ENCODE data around the gene CAP1. TPM values are rescaled to one million over a fixed set of nuclear protein-coding genes. Genes with fewer than 3 reads are reported as not detected.

Gene CAP1
- total and polyA plus RNA-seq, 7 donors, result 177 to 412 (median 234) TPM

GRCh38 chr1:40038697-40039096 lies 1.8 kb upstream of the CAP1 start:
- H3K27me3 ChIP-seq, result no peaks in the 10 kb centered on the region
- peaks cover 0 to 70% (median 57%) of the 10 kb centered on the region in 4 donors for H3K4me1 ChIP-seq
- no peak for DNase-seq

GRCh38 chr1:40039245-40039756 lies 1.2 kb upstream of the CAP1 start:
- no peaks in the 10 kb centered on the region for H3K36me3 ChIP-seq
- H3K27ac ChIP-seq, result peak overlapping the region; percentile 99 to 100 (median 100)
- H3K4me1 ChIP-seq, result peaks cover 0 to 76% (median 61%) of the 10 kb centered on the region in 4 donors
- peak overlapping the region; percentile 59 to 88 (median 80) for H3K4me3 ChIP-seq
- TF ChIP-seq POLR2A (IDR thresholded peaks at IDR 0.05) (no peak), POLR2AphosphoS5 (IDR thresholded peaks at IDR 0.05) (no peak), EP300 (IDR thresholded peaks at IDR 0.05) (no peak), CTCF (IDR thresholded peaks at IDR 0.05) (no peak)
- peak; percentile 83 for DNase-seq
- no peaks in the 10 kb centered on the region for H3K27me3 ChIP-seq
- intact Hi-C loops (cut with DNase I), result loop anchor here (5.0 kb wide), 1 partner anchor 462 kb away; the partner anchor contains the start of gene PABPC4
- WGBS, 2 donors, result 1% methylated on average over 10 of the region's 10 CpGs
- H3K9me3 ChIP-seq, result no peaks in the 10 kb centered on the region

More at GRCh38 chr1:40038697-40039096, 1.8 kb upstream of the CAP1 start:
- intact Hi-C loops (cut with DNase I), result loop anchor here (5.0 kb wide), 1 partner anchor 461 kb away; the partner anchor contains the start of gene PABPC4
- no peaks in the 10 kb centered on the region for H3K9me3 ChIP-seq
- H3K36me3 ChIP-seq, result no peaks in the 10 kb centered on the region
- H3K4me3 ChIP-seq, result peak overlapping the region in 1 of 4 donors; percentile 88
- WGBS, 2 donors, result 47 to 53% methylated on average over 3 of the region's 3 CpGs
- H3K27ac ChIP-seq, result peak overlapping the region; percentile 99 to 100 (median 100)
- TF ChIP-seq POLR2A (IDR thresholded peaks at IDR 0.05) (no peak), CTCF (IDR thresholded peaks at IDR 0.05) (no peak), POLR2AphosphoS5 (IDR thresholded peaks at IDR 0.05) (no peak), EP300 (IDR thresholded peaks at IDR 0.05) (no peak)

GRCh38 chr1:40039757-40040510 lies 595 bp upstream of the CAP1 start:
- H3K4me1 ChIP-seq, result peaks cover 0 to 81% (median 65%) of the 10 kb centered on the region in 4 donors
- H3K36me3 ChIP-seq, result no peaks in the 10 kb centered on the region
- peak; percentile 95 for DNase-seq
- no peaks in the 10 kb centered on the region for H3K9me3 ChIP-seq
- H3K27me3 ChIP-seq, result no peaks in the 10 kb centered on the region
- 0 to 1% methylated on average over 52 of the region's 52 CpGs for WGBS, 2 donors
- H3K4me3 ChIP-seq, result peak overlapping the region; percentile 59 to 88 (median 80)
- TF ChIP-seq CTCF (IDR thresholded peaks at IDR 0.05), result no peak
- peak; percentile 97 to 99 (median 99) for TF ChIP-seq POLR2AphosphoS5 (IDR thresholded peaks at IDR 0.05)
- TF ChIP-seq POLR2A (IDR thresholded peaks at IDR 0.05), result peak; percentile 98 to 99
- peak in 1 of 4 donors; percentile 25 for TF ChIP-seq EP300 (IDR thresholded peaks at IDR 0.05)
- peak overlapping the region; percentile 99 to 100 (median 100) for H3K27ac ChIP-seq
- intact Hi-C loops (cut with DNase I), result loop anchor here (5.0 kb wide), 3 partner anchors 37 to 463 kb away; partner anchors contain the start of genes PABPC4 and ZMPSTE24

- no peaks in the 10 kb centered on the region for H3K36me3 ChIP-seq
- peak overlapping the region; percentile 59 to 88 (median 80) for H3K4me3 ChIP-seq
- no peaks in the 10 kb centered on the region for H3K27me3 ChIP-seq
- no peak for DNase-seq
- no peaks in the 10 kb centered on the region for H3K9me3 ChIP-seq
- intact Hi-C loops (cut with DNase I), result loop anchor here (5.0 kb wide), 2 partner anchors 36 to 216 kb away; partner anchors contain the start of gene ZMPSTE24
- TF ChIP-seq POLR2A (IDR thresholded peaks at IDR 0.05), result no peak
- no peak for TF ChIP-seq EP300 (IDR thresholded peaks at IDR 0.05)
- no peak for TF ChIP-seq POLR2AphosphoS5 (IDR thresholded peaks at IDR 0.05)
- no peak for TF ChIP-seq CTCF (IDR thresholded peaks at IDR 0.05)
- 10 to 18% methylated on average over 5 of the region's 5 CpGs for WGBS, 2 donors
- H3K4me1 ChIP-seq, result peaks cover 0 to 90% (median 74%) of the 10 kb centered on the region in 4 donors
- peak overlapping the region; percentile 99 to 100 (median 100) for H3K27ac ChIP-seq
These were observed 923 bp downstream of the CAP1 start for GRCh38 chr1:40041466-40041838.
